ENCODE measurements around the gene EOLA1.

The EOLA1 gene

GRCh38 chrX:149504915-149505651, 35.7 kb upstream of the EOLA1 start, which contains the start of gene IDS (continued):
- TF ChIP-seq, protein P1, sequence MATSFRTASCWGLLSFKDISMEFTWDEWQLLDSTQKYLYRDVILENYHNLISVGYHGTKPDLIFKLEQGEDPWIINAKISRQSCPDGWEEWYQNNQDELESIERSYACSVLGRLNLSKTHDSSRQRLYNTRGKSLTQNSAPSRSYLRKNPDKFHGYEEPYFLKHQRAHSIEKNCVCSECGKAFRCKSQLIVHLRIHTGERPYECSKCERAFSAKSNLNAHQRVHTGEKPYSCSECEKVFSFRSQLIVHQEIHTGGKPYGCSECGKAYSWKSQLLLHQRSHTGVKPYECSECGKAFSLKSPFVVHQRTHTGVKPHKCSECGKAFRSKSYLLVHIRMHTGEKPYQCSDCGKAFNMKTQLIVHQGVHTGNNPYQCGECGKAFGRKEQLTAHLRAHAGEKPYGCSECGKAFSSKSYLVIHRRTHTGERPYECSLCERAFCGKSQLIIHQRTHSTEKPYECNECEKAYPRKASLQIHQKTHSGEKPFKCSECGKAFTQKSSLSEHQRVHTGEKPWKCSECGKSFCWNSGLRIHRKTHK (tag by site-specific recombination; IDR thresholded peaks at IDR 0.05), result no peak
- TF ChIP-seq, protein P2, sequence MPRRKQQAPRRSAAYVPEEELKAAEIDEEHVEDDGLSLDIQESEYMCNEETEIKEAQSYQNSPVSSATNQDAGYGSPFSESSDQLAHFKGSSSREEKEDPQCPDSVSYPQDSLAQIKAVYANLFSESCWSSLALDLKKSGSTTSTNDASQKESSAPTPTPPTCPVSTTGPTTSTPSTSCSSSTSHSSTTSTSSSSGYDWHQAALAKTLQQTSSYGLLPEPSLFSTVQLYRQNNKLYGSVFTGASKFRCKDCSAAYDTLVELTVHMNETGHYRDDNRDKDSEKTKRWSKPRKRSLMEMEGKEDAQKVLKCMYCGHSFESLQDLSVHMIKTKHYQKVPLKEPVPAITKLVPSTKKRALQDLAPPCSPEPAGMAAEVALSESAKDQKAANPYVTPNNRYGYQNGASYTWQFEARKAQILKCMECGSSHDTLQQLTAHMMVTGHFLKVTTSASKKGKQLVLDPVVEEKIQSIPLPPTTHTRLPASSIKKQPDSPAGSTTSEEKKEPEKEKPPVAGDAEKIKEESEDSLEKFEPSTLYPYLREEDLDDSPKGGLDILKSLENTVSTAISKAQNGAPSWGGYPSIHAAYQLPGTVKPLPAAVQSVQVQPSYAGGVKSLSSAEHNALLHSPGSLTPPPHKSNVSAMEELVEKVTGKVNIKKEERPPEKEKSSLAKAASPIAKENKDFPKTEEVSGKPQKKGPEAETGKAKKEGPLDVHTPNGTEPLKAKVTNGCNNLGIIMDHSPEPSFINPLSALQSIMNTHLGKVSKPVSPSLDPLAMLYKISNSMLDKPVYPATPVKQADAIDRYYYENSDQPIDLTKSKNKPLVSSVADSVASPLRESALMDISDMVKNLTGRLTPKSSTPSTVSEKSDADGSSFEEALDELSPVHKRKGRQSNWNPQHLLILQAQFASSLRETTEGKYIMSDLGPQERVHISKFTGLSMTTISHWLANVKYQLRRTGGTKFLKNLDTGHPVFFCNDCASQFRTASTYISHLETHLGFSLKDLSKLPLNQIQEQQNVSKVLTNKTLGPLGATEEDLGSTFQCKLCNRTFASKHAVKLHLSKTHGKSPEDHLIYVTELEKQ (tag by site-specific recombination; IDR thresholded peaks at IDR 0.05; ENCODE audit: borderline replicate concordance), result peak; percentile 30; the same call in 1 of the 2 replicates
- TF ChIP-seq ZNF140 (tag by site-specific recombination; IDR thresholded peaks at IDR 0.05), result no peak
- TF ChIP-seq, protein P3, sequence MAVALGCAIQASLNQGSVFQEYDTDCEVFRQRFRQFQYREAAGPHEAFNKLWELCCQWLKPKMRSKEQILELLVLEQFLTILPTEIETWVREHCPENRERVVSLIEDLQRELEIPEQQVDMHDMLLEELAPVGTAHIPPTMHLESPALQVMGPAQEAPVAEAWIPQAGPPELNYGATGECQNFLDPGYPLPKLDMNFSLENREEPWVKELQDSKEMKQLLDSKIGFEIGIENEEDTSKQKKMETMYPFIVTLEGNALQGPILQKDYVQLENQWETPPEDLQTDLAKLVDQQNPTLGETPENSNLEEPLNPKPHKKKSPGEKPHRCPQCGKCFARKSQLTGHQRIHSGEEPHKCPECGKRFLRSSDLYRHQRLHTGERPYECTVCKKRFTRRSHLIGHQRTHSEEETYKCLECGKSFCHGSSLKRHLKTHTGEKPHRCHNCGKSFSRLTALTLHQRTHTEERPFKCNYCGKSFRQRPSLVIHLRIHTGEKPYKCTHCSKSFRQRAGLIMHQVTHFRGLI (tag by site-specific recombination; IDR thresholded peaks at IDR 0.05), result peak; percentile 35; the same call in 1 of the 2 replicates
- TF ChIP-seq, protein P4, sequence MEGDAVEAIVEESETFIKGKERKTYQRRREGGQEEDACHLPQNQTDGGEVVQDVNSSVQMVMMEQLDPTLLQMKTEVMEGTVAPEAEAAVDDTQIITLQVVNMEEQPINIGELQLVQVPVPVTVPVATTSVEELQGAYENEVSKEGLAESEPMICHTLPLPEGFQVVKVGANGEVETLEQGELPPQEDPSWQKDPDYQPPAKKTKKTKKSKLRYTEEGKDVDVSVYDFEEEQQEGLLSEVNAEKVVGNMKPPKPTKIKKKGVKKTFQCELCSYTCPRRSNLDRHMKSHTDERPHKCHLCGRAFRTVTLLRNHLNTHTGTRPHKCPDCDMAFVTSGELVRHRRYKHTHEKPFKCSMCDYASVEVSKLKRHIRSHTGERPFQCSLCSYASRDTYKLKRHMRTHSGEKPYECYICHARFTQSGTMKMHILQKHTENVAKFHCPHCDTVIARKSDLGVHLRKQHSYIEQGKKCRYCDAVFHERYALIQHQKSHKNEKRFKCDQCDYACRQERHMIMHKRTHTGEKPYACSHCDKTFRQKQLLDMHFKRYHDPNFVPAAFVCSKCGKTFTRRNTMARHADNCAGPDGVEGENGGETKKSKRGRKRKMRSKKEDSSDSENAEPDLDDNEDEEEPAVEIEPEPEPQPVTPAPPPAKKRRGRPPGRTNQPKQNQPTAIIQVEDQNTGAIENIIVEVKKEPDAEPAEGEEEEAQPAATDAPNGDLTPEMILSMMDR (tag by site-specific recombination; IDR thresholded peaks at IDR 0.05), result peak; percentile 72
- peak; percentile 58 for TF ChIP-seq SP3 (tag by site-specific recombination; IDR thresholded peaks at IDR 0.05)
- no peak for TF ChIP-seq ZNF529 (tag by site-specific recombination; IDR thresholded peaks at IDR 0.05; ENCODE audit: insufficient replicate concordance)
- no peak for TF ChIP-seq ZNF558 (tag by site-specific recombination; IDR thresholded peaks at IDR 0.05)
- 0 out of 2 replicates have a peak, but pooled peaks have one; percentile 37 for TF ChIP-seq ZSCAN16 (tag by site-specific recombination; IDR thresholded peaks at IDR 0.05)
- no peak for TF ChIP-seq ZNF416 (tag by site-specific recombination; IDR thresholded peaks at IDR 0.05)
- no peak for TF ChIP-seq ZNF426 (tag by site-specific recombination; IDR thresholded peaks at IDR 0.05)
- peak; percentile 88 for TF ChIP-seq SCRT2 (tag by site-specific recombination; IDR thresholded peaks at IDR 0.05)
- TF ChIP-seq MEIS1 (CRISPR knock-in tag; IDR thresholded peaks at IDR 0.05; ENCODE audit: borderline replicate concordance), result no peak

GRCh38 chrX:149505671-149506070, 35.1 kb upstream of the EOLA1 start:
- no peak overlapping the region for H3K27ac ChIP-seq (ENCODE audit: extremely low read depth, low read depth, low read length)
- TF ChIP-seq SP7 (tag by site-specific recombination; IDR thresholded peaks at IDR 0.05) (no peak), ZNF518A (tag by site-specific recombination; conservative IDR thresholded peaks at IDR 0.05; ENCODE audit: low read depth) (no peak), TRIM28 (IDR thresholded peaks at IDR 0.05; ENCODE audit: borderline replicate concordance, low read length) (no peak), ZNF629 (tag by site-specific recombination; IDR thresholded peaks at IDR 0.05) (no peak), ZNF266 (tag by site-specific recombination; IDR thresholded peaks at IDR 0.05; ENCODE audit: low read depth) (no peak), ZNF354C (tag by site-specific recombination; IDR thresholded peaks at IDR 0.05; ENCODE audit: borderline replicate concordance, low read depth) (no peak), ZNF596 (tag by site-specific recombination; IDR thresholded peaks at IDR 0.05) (no peak), ZNF571 (tag by site-specific recombination; IDR thresholded peaks at IDR 0.05) (no peak), ZNF37A (tag by site-specific recombination; IDR thresholded peaks at IDR 0.05) (no peak), KLF1 (tag by site-specific recombination; IDR thresholded peaks at IDR 0.05) (no peak)

More at GRCh38 chrX:149505671-149506070, 35.1 kb upstream of the EOLA1 start:
- Histone ChIP-seq H3K36me3 (ENCODE audit: control insufficient read depth in 2 of 2, insufficient read depth in 1 of 2, low read length in 2 of 2) (peaks cover 6 to 24% of the 10 kb centered on the region in 2 experiments; a peak in 1 of 3 replicates), H3K9me3 (ENCODE audit: control insufficient read depth, insufficient read depth, low read depth, low read length) (no peaks in the 10 kb centered on the region), H3K4me3 (ENCODE audit: low read depth, low read length) (no peak overlapping the region), H3K4me1 (ENCODE audit: control insufficient read depth, insufficient read depth, low read length) (peaks cover 2% of the 10 kb centered on the region; the same call in 1 of the 2 replicates)
- ChIA-PET POLR2A (interaction anchor here (0.6 to 1.8 kb wide), 4 partner anchors 9 to 65 kb away, joined by 5 to 19 read pairs (median 8); partner anchors contain the start of gene EOLA1), CTCF (no interaction called here)

All from HEK293 (cell line).